ENCODE results near the gene FLNA.

FLNA gene, protein sequence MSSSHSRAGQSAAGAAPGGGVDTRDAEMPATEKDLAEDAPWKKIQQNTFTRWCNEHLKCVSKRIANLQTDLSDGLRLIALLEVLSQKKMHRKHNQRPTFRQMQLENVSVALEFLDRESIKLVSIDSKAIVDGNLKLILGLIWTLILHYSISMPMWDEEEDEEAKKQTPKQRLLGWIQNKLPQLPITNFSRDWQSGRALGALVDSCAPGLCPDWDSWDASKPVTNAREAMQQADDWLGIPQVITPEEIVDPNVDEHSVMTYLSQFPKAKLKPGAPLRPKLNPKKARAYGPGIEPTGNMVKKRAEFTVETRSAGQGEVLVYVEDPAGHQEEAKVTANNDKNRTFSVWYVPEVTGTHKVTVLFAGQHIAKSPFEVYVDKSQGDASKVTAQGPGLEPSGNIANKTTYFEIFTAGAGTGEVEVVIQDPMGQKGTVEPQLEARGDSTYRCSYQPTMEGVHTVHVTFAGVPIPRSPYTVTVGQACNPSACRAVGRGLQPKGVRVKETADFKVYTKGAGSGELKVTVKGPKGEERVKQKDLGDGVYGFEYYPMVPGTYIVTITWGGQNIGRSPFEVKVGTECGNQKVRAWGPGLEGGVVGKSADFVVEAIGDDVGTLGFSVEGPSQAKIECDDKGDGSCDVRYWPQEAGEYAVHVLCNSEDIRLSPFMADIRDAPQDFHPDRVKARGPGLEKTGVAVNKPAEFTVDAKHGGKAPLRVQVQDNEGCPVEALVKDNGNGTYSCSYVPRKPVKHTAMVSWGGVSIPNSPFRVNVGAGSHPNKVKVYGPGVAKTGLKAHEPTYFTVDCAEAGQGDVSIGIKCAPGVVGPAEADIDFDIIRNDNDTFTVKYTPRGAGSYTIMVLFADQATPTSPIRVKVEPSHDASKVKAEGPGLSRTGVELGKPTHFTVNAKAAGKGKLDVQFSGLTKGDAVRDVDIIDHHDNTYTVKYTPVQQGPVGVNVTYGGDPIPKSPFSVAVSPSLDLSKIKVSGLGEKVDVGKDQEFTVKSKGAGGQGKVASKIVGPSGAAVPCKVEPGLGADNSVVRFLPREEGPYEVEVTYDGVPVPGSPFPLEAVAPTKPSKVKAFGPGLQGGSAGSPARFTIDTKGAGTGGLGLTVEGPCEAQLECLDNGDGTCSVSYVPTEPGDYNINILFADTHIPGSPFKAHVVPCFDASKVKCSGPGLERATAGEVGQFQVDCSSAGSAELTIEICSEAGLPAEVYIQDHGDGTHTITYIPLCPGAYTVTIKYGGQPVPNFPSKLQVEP (N-terminal part only)

GRCh38 chrX:154374313-154375155 lies at the start of gene FLNA:
FLNA (minus strand) TSS chrX:154374634; CDS start chrX:154371245, 3,389 bp downstream.
- no peaks in the 10 kb centered on the region for H3K27me3 ChIP-seq (ENCODE audit: insufficient read depth, low read depth, severe bottlenecking)
- H3K27ac ChIP-seq = peak within 1 kb of the TSS; percentile 96
- DNase-seq = peak; percentile 80
- H3K36me3 ChIP-seq = peaks cover 10% of the 10 kb centered on the region
- TF ChIP-seq, protein P1, sequence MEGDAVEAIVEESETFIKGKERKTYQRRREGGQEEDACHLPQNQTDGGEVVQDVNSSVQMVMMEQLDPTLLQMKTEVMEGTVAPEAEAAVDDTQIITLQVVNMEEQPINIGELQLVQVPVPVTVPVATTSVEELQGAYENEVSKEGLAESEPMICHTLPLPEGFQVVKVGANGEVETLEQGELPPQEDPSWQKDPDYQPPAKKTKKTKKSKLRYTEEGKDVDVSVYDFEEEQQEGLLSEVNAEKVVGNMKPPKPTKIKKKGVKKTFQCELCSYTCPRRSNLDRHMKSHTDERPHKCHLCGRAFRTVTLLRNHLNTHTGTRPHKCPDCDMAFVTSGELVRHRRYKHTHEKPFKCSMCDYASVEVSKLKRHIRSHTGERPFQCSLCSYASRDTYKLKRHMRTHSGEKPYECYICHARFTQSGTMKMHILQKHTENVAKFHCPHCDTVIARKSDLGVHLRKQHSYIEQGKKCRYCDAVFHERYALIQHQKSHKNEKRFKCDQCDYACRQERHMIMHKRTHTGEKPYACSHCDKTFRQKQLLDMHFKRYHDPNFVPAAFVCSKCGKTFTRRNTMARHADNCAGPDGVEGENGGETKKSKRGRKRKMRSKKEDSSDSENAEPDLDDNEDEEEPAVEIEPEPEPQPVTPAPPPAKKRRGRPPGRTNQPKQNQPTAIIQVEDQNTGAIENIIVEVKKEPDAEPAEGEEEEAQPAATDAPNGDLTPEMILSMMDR (IDR thresholded peaks at IDR 0.05; ENCODE audit: low read depth, low read length) = peak; percentile 36
- no peaks in the 10 kb centered on the region for H3K9me3 ChIP-seq (ENCODE audit: severe bottlenecking)
- peak within 1 kb of the TSS; percentile 63 for H3K4me3 ChIP-seq (ENCODE audit: low read depth, low read length)

GRCh38 chrX:154420402-154420756 lies 45.9 kb upstream of the FLNA start:
- Histone ChIP-seq H3K36me3 (peaks cover 2% of the 10 kb centered on the region; the same call in 1 of the 2 replicates), H3K9me3 (ENCODE audit: severe bottlenecking) (peaks cover 2% of the 10 kb centered on the region), H3K4me3 (ENCODE audit: low read depth, low read length) (no peak overlapping the region), H3K27ac (0 out of 2 replicates have a peak overlapping the region, but pooled peaks have one; percentile 23), H3K27me3 (ENCODE audit: insufficient read depth, low read depth, severe bottlenecking) (peaks cover 3% of the 10 kb centered on the region)
- DNase-seq = no peak
- TF ChIP-seq, protein P1 (IDR thresholded peaks at IDR 0.05; ENCODE audit: low read depth, low read length) = no peak

GRCh38 chrX:154419688-154420401 lies 45.4 kb upstream of the FLNA start:
- TF ChIP-seq, protein P1 (IDR thresholded peaks at IDR 0.05; ENCODE audit: low read depth, low read length) = no peak
- peaks cover 3% of the 10 kb centered on the region for H3K27me3 ChIP-seq (ENCODE audit: insufficient read depth, low read depth, severe bottlenecking)
- 0 out of 2 replicates have a peak overlapping the region, but pooled peaks have one; percentile 23 for H3K27ac ChIP-seq
- peaks cover 3% of the 10 kb centered on the region for H3K9me3 ChIP-seq (ENCODE audit: severe bottlenecking)
- DNase-seq = no peak
- H3K36me3 ChIP-seq = peaks cover 4% of the 10 kb centered on the region; the same call in 1 of the 2 replicates
- no peak overlapping the region for H3K4me3 ChIP-seq (ENCODE audit: low read depth, low read length)

DNA sequence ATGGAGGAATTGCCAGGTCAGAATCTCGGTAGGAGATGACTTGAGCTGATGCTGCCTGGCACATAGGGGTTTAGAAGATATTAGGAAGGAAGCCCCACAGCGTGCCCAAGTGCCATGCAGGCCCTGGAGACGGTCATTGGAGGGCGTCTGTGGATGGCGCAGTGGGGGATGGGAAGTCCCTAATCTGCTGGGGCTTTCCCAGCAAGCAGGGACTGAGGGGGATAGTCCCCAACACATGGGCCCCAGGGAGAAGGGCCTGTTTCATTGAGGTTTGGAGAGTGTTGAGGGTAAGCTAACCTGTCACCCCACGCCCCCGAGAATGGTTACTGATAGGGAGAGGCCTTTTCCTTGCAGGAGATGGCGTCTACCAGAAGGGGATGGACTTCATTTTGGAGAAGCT lies 44.8 kb upstream of the FLNA start:
- peaks cover 3% of the 10 kb centered on the region for H3K27me3 ChIP-seq (ENCODE audit: insufficient read depth, low read depth, severe bottlenecking)
- peaks cover 4% of the 10 kb centered on the region; the same call in 1 of the 2 replicates for H3K36me3 ChIP-seq
- TF ChIP-seq, protein P1 (IDR thresholded peaks at IDR 0.05; ENCODE audit: low read depth, low read length) = no peak
- H3K4me3 ChIP-seq (ENCODE audit: low read depth, low read length) = no peak overlapping the region
- H3K9me3 ChIP-seq (ENCODE audit: severe bottlenecking) = peaks cover 3% of the 10 kb centered on the region
- no peak overlapping the region for H3K27ac ChIP-seq
- no peak for DNase-seq
